Large intestine (tissue), 12 donors: Measurements from ENCODE around the gene SIRPB2. TPM values are rescaled to one million over a fixed set of nuclear protein-coding genes. Genes with fewer than 3 reads are reported as not detected.
A peak's percentile ranks its signal among the peaks of the same experiment; 100 is the strongest.

Source experiments
- DNase-seq, 2 donors: peaks; one replicate each; pipeline versions ENCODE4 v3.0.0 to v3.0.0-alpha.2; 2013
- H3K27ac ChIP-seq: one replicate; pipeline ENCODE4 v1.5.1; 2013; ENCODE audit warnings: low read length
- H3K27me3 ChIP-seq: 2 replicates; pipeline ENCODE4 v1.6.1; 2013; ENCODE audit warnings: low read length; ENCODE audit not compliant: control insufficient read depth, insufficient read depth
- H3K36me3 ChIP-seq: 2 replicates; pipeline ENCODE4 v1.6.1; 2013; ENCODE audit warnings: low read length; ENCODE audit not compliant: control insufficient read depth, insufficient read depth
- H3K4me1 ChIP-seq: one replicate; pipeline ENCODE4 v1.6.1; 2013; ENCODE audit warnings: low read length; ENCODE audit not compliant: control insufficient read depth, insufficient read depth
- H3K4me3 ChIP-seq: one replicate; pipeline ENCODE4 v1.5.1; 2013; ENCODE audit warnings: low read length
- H3K9me3 ChIP-seq: one replicate; pipeline ENCODE4 v1.6.1; 2013; ENCODE audit warnings: mild to moderate bottlenecking, low read depth, low read length, moderate library complexity; ENCODE audit not compliant: control insufficient read depth
- WGBS: methylation state at CpG from one replicate; pipeline ENCODE4 v1.1.5; 2013; ENCODE audit warnings: low lambda C conversion rate; ENCODE audit not compliant: insufficient coverage; 5-methylcytosine and 5-hydroxymethylcytosine counted together
- long read RNA-seq, 11 donors: transcript quantifications; one replicate each; lab custom pipeline, GENCODE V29; 2026
- polyA plus RNA-seq: library from polyadenylated mRNA; unstranded; fragments of 120-200 nt; gene quantifications from one replicate; pipeline ENCODE4 v1.2.1, GENCODE V29; 2013

SIRPB2 gene
- polyA plus RNA-seq = 1.4 TPM
- long read RNA-seq, donor 1 = 0 reads
- long read RNA-seq, donor 2, partial matches to known transcripts = 0 of 1 reads
- long read RNA-seq, donor 2, other reads (novel, unspliced or antisense) = 0 of 1 reads
- long read RNA-seq, donor 3, partial matches to known transcripts = 0 of 3 reads
- long read RNA-seq, donor 3, other reads (novel, unspliced or antisense) = 0 of 3 reads
- long read RNA-seq, donor 4 = 0 reads
- long read RNA-seq, donor 5 = 0 reads
- long read RNA-seq, donor 6, partial matches to known transcripts = 0 of 1 reads
- long read RNA-seq, donor 6, other reads (novel, unspliced or antisense) = 0 of 1 reads
- long read RNA-seq, donor 7, partial matches to known transcripts = 0 of 1 reads
- long read RNA-seq, donor 7, other reads (novel, unspliced or antisense) = 0 of 1 reads
- long read RNA-seq, donor 8, partial matches to known transcripts = 0 of 1 reads
- long read RNA-seq, donor 8, other reads (novel, unspliced or antisense) = 0 of 1 reads
- long read RNA-seq, donor 9 = 0 reads
- long read RNA-seq, donor 10 = 0 reads
- long read RNA-seq, donor 11 = 0 reads

- Histone ChIP-seq H3K36me3 (no peaks in the 10 kb centered on the region), H3K4me1 (no peaks in the 10 kb centered on the region), H3K27ac (peak within 1 kb of the TSS; percentile 6), H3K9me3 (no peaks in the 10 kb centered on the region), H3K27me3 (peaks cover 7% of the 10 kb centered on the region), H3K4me3 (no peak within 1 kb of the TSS)
- WGBS = no CpG with 5 or more reads among the region's 11 CpGs
- DNase-seq = no peak
Measured at GRCh38 chr20:1491281-1491840, at the start of gene SIRPB2. TSS of gene SIRPB2 (minus strand) at chr20:1491420. CDS start at chr20:1491359, 61 bp downstream.

GRCh38 chr20:1539816-1540419 lies 48.7 kb upstream of the SIRPB2 start:
- H3K4me1 ChIP-seq = no peaks in the 10 kb centered on the region
- H3K27me3 ChIP-seq = no peaks in the 10 kb centered on the region
- no peak for DNase-seq
- WGBS = no CpG with 5 or more reads among the region's 1 CpG
- no peaks in the 10 kb centered on the region for H3K9me3 ChIP-seq
- H3K27ac ChIP-seq = no peak overlapping the region
- H3K36me3 ChIP-seq = no peaks in the 10 kb centered on the region
- no peak overlapping the region for H3K4me3 ChIP-seq

- no peaks in the 10 kb centered on the region for H3K27me3 ChIP-seq
- H3K36me3 ChIP-seq = no peaks in the 10 kb centered on the region
- no peak overlapping the region for H3K27ac ChIP-seq
- no peaks in the 10 kb centered on the region for H3K9me3 ChIP-seq
- no peak for DNase-seq
- H3K4me3 ChIP-seq = no peak overlapping the region
- no peaks in the 10 kb centered on the region for H3K4me1 ChIP-seq
Measured at GRCh38 chr20:1538655-1539054, 47.4 kb upstream of the SIRPB2 start.

GRCh38 chr20:1537731-1538058 lies 46.5 kb upstream of the SIRPB2 start:
- H3K9me3 ChIP-seq = no peaks in the 10 kb centered on the region
- H3K36me3 ChIP-seq = no peaks in the 10 kb centered on the region
- H3K4me1 ChIP-seq = no peaks in the 10 kb centered on the region
- H3K27me3 ChIP-seq = no peaks in the 10 kb centered on the region
- no peak overlapping the region for H3K27ac ChIP-seq
- DNase-seq = peak; percentile 11 to 14
- H3K4me3 ChIP-seq = no peak overlapping the region
- WGBS = no CpG with 5 or more reads among the region's 4 CpGs

- Histone ChIP-seq H3K27ac (peak overlapping the region; percentile 5), H3K9me3 (no peaks in the 10 kb centered on the region), H3K4me3 (no peak overlapping the region), H3K27me3 (no peaks in the 10 kb centered on the region), H3K4me1 (no peaks in the 10 kb centered on the region), H3K36me3 (no peaks in the 10 kb centered on the region)
- no CpG with 5 or more reads among the region's 11 CpGs for WGBS
- DNase-seq = no peak
Measured at GRCh38 chr20:1536893-1537730, 45.9 kb upstream of the SIRPB2 start.

DNA sequence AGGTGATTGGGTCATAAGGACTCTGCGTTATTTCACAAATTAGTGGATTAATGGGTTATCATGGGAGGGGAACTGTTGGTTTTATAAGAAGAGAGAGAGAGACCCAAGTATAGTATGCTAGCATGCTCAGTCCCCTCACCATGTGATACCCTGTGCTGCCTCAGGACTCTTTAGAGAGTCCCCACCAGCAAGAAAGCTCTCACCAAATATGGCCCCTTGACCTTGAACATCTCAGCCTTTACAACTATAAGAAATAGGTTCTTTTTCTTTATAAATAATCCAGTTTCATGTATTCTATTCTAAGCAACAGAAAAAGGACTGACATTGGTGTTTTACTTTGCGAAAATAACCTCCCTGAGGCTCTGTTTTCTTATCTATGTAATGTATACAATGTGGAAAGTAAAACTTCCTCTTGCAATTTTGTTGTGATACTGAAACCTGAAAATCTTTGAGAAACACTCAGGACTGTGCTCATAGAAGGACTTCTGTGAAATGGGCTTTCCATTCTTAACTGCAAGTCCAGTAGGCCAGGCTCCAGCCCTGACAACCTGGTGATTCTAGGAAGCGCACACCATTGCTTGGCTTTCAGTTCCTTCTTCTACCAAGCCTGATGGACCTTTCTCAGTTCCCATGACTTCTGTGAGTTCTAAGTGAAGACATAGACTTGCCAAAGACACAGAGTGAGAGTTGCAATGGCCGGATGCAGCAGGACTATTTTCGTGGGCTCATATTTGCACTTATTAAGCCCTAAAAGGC lies 44.4 kb upstream of the SIRPB2 start:
- H3K27ac ChIP-seq = no peak overlapping the region
- no peak for DNase-seq

GRCh38 chr20:1534526-1534925 lies 43.3 kb upstream of the SIRPB2 start:
- H3K9me3 ChIP-seq = no peaks in the 10 kb centered on the region
- H3K27me3 ChIP-seq = no peaks in the 10 kb centered on the region
- no peak overlapping the region for H3K27ac ChIP-seq
- DNase-seq = no peak
- WGBS = 82% methylated on average over 3 of the region's 5 CpGs
- no peaks in the 10 kb centered on the region for H3K4me1 ChIP-seq
- no peaks in the 10 kb centered on the region for H3K36me3 ChIP-seq
- no peak overlapping the region for H3K4me3 ChIP-seq

More for the DNA sequence above, 44.4 kb upstream of the SIRPB2 start:
- Histone ChIP-seq H3K36me3 (no peaks in the 10 kb centered on the region), H3K4me1 (no peaks in the 10 kb centered on the region), H3K27me3 (no peaks in the 10 kb centered on the region), H3K9me3 (no peaks in the 10 kb centered on the region), H3K4me3 (no peak overlapping the region)
- WGBS = 100% methylated on average over 1 of the region's 5 CpGs

DNA sequence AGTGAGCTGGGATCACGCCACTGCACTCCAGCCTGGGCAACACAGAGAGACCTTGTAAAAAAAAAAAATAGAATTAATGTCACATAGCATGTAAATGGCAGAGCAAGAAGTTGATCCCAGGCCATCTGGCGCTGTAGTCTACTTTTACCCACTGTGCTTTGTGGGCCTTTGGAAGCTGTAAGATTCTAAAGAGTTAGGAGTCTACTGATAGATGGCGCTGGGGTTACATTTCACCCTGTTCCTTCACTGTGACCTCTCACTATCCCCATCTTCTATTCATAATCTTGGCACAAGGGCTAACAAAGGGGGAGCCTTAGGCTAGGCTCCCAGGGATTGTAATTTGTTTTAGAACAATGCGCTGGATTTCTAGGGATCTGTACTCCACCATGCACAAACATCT lies 41.8 kb upstream of the SIRPB2 start:
- H3K9me3 ChIP-seq = no peaks in the 10 kb centered on the region
- WGBS = no CpG with 5 or more reads among the region's 4 CpGs
- H3K4me3 ChIP-seq = no peak overlapping the region
- DNase-seq = no peak
- no peaks in the 10 kb centered on the region for H3K27me3 ChIP-seq
- no peak overlapping the region for H3K27ac ChIP-seq
- H3K4me1 ChIP-seq = no peaks in the 10 kb centered on the region
- H3K36me3 ChIP-seq = no peaks in the 10 kb centered on the region

DNA sequence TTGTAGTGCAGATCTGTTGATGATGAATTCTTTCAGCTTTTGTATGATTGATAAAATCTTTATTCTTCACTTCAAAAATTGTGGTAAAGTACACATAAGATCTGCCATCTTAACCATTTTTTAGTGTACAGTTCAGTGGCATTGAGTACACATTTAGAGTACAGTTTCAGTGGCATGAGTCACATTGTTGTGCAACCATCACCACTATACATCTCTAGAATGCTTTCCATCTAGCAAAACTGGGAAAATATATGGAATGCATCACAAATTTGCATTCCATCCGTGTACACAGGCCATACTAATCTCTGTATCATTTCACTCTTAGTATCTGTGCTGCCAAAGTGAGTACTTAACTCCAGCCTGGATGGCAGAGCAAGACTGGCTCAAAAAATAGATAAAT lies 37.6 kb upstream of the SIRPB2 start:
- no peaks in the 10 kb centered on the region for H3K36me3 ChIP-seq
- no peak overlapping the region for H3K27ac ChIP-seq
- H3K9me3 ChIP-seq = no peaks in the 10 kb centered on the region
- WGBS = 67% methylated on average over 1 of the region's 1 CpG
- no peaks in the 10 kb centered on the region for H3K4me1 ChIP-seq
- no peak for DNase-seq
- no peak overlapping the region for H3K4me3 ChIP-seq
- no peaks in the 10 kb centered on the region for H3K27me3 ChIP-seq

- Histone ChIP-seq H3K27me3 (no peaks in the 10 kb centered on the region), H3K9me3 (no peaks in the 10 kb centered on the region), H3K4me3 (no peak overlapping the region), H3K27ac (no peak overlapping the region), H3K4me1 (no peaks in the 10 kb centered on the region), H3K36me3 (no peaks in the 10 kb centered on the region)
- DNase-seq = no peak
Measured at GRCh38 chr20:1527923-1528322, 36.7 kb upstream of the SIRPB2 start.
